ENCODE measurements around the gene SMIM12.

SMIM12 gene

DNA sequence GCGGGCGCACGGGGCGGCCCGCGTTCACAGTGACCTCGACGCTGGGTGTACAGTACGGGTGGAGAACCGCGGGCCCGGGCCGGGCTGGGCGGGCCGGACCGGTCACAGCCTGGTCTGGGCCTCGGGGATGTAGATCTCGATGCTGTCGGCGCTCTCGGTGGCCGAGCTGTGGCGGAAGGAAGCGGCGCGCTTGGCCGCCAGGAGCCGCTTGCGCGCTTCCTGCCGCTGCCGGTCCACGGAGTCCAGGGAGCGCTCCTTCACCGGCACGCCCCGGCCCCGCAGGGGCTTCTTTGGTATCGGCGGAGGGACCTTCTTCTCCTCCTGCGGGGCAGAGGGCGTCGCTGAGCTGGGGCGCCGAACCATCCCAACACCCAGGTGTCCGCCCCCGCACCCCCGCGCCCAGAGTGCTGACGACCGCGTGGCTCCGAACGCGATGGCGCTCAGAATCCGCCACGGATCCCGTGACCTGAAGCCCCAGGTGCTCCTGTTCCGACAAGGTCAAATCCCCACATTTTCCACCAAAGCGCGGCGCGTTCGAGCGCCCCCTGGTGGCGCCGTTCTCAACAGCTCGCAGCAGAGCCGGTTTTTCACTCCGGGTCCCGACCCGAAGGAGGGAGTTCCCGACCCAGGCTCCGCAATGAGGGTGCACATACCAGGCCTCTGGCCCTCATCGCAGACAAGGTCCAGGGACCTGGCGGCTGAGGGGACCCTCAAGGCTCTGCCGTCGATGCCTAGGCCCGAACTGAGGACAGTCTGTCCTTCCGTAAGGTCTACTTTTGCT, 6.6 kb upstream of the SMIM12 start:
- Histone ChIP-seq H2BK5ac (ENCODE audit: low read length) (no peak overlapping the region), H2BK15ac (ENCODE audit: low read length) (no peak overlapping the region), H3K79me1 (ENCODE audit: low read depth, low read length) (no peaks in the 10 kb centered on the region), H2AK5ac (ENCODE audit: low read depth, low read length) (peak overlapping the region; percentile 64), H2BK120ac (ENCODE audit: low read depth, low read length) (no peak overlapping the region), H3K23ac (ENCODE audit: low read depth, low read length, poor library complexity) (peak overlapping the region; percentile 70), H3K9me3 (replicated peaks in 1 of 2; ENCODE audit: control insufficient read depth in 2 of 2, insufficient read depth in 1 of 2, low read depth in 1 of 2, low read length in 2 of 2) (no peaks in the 10 kb centered on the region), H3K4me1 (ENCODE audit: control insufficient read depth in 2 of 2, insufficient read depth in 1 of 2, low read depth in 1 of 2, low read length in 2 of 2) (peaks cover 0 to 1% of the 10 kb centered on the region in 2 donors), H3K4me2 (ENCODE audit: insufficient read depth, low read length, poor library complexity, severe bottlenecking) (peak overlapping the region; percentile 96), H2BK12ac (ENCODE audit: low read length) (no peak overlapping the region), H4K91ac (ENCODE audit: low read depth, low read length, poor library complexity) (no peak overlapping the region), H3K9ac (ENCODE audit: low read depth, low read length, poor library complexity) (peak overlapping the region; percentile 66), H3K27ac (replicated peaks; ENCODE audit: low read length) (no peak overlapping the region), H3K27me3 (ENCODE audit: control insufficient read depth in 3 of 3, insufficient read depth in 3 of 3, low read depth in 1 of 3, low read length in 3 of 3) (peaks cover 0 to 30% (median 4%) of the 10 kb centered on the region in 3 experiments), H2AFZ (ENCODE audit: low read length) (peak overlapping the region; percentile 93), H4K8ac (ENCODE audit: low read depth, low read length) (peak overlapping the region; percentile 9), H3K4me3 (ENCODE audit: low read length in 2 of 2) (peak overlapping the region; percentile 39 to 83), H3K36me3 (replicated peaks in 1 of 2; ENCODE audit: control insufficient read depth in 2 of 2, insufficient read depth in 2 of 2, low read length in 2 of 2) (no peaks in the 10 kb centered on the region), H3K14ac (ENCODE audit: low read length) (peak overlapping the region; percentile 25), H3K4ac (ENCODE audit: low read length) (no peak overlapping the region), H3K18ac (ENCODE audit: low read length) (peak overlapping the region; percentile 86)
- no CpG with 5 or more reads among the region's 81 CpGs for WGBS, 2 donors (ENCODE audit: extremely low coverage in 2 of 2, insufficient read length in 2 of 2, insufficient replicate concordance in 1 of 2)
- DNase-seq (ENCODE audit: low spot score): peak; percentile 80

- Histone ChIP-seq H2AK5ac (ENCODE audit: low read depth, low read length) (peak overlapping the region; percentile 64), H4K91ac (ENCODE audit: low read depth, low read length, poor library complexity) (no peak overlapping the region), H3K79me1 (ENCODE audit: low read depth, low read length) (no peaks in the 10 kb centered on the region), H3K4ac (ENCODE audit: low read length) (peak overlapping the region; percentile 29), H3K4me2 (ENCODE audit: insufficient read depth, low read length, poor library complexity, severe bottlenecking) (peak overlapping the region; percentile 96), H3K4me3 (ENCODE audit: low read length in 2 of 2) (peak overlapping the region in 1 of 2 donors; percentile 83), H2AFZ (ENCODE audit: low read length) (peak overlapping the region; percentile 93), H3K9me3 (replicated peaks in 1 of 2; ENCODE audit: control insufficient read depth in 2 of 2, insufficient read depth in 1 of 2, low read depth in 1 of 2, low read length in 2 of 2) (no peaks in the 10 kb centered on the region), H3K27me3 (ENCODE audit: control insufficient read depth in 3 of 3, insufficient read depth in 3 of 3, low read depth in 1 of 3, low read length in 3 of 3) (peaks cover 0 to 30% (median 4%) of the 10 kb centered on the region in 3 experiments), H4K8ac (ENCODE audit: low read depth, low read length) (peak overlapping the region; percentile 9), H3K23ac (ENCODE audit: low read depth, low read length, poor library complexity) (peak overlapping the region; percentile 21), H3K27ac (replicated peaks; ENCODE audit: low read length) (no peak overlapping the region), H2BK120ac (ENCODE audit: low read depth, low read length) (no peak overlapping the region), H2BK15ac (ENCODE audit: low read length) (no peak overlapping the region), H3K36me3 (replicated peaks in 1 of 2; ENCODE audit: control insufficient read depth in 2 of 2, insufficient read depth in 2 of 2, low read length in 2 of 2) (no peaks in the 10 kb centered on the region), H3K18ac (ENCODE audit: low read length) (peak overlapping the region; percentile 86), H3K9ac (ENCODE audit: low read depth, low read length, poor library complexity) (peak overlapping the region; percentile 66), H3K14ac (ENCODE audit: low read length) (peak overlapping the region; percentile 25), H3K4me1 (ENCODE audit: control insufficient read depth in 2 of 2, insufficient read depth in 1 of 2, low read depth in 1 of 2, low read length in 2 of 2) (peaks cover 0 to 1% of the 10 kb centered on the region in 2 donors), H2BK12ac (ENCODE audit: low read length) (no peak overlapping the region), H2BK5ac (ENCODE audit: low read length) (no peak overlapping the region)
- no CpG with 5 or more reads among the region's 25 CpGs for WGBS, 2 donors (ENCODE audit: extremely low coverage in 2 of 2, insufficient read length in 2 of 2, insufficient replicate concordance in 1 of 2)
- DNase-seq (ENCODE audit: low spot score): no peak
Observed at GRCh38 chr1:34865573-34865972, 6.0 kb upstream of the SMIM12 start.

- Histone ChIP-seq H4K91ac (ENCODE audit: low read depth, low read length, poor library complexity) (no peak overlapping the region), H3K14ac (ENCODE audit: low read length) (no peak overlapping the region), H3K4me3 (ENCODE audit: low read length in 2 of 2) (no peak overlapping the region), H3K4ac (ENCODE audit: low read length) (no peak overlapping the region), H2BK120ac (ENCODE audit: low read depth, low read length) (no peak overlapping the region), H3K27ac (replicated peaks; ENCODE audit: low read length) (no peak overlapping the region), H3K4me2 (ENCODE audit: insufficient read depth, low read length, poor library complexity, severe bottlenecking) (no peak overlapping the region), H2AK5ac (ENCODE audit: low read depth, low read length) (no peak overlapping the region), H3K18ac (ENCODE audit: low read length) (no peak overlapping the region), H2BK15ac (ENCODE audit: low read length) (no peak overlapping the region), H3K9ac (ENCODE audit: low read depth, low read length, poor library complexity) (no peak overlapping the region), H2AFZ (ENCODE audit: low read length) (no peak overlapping the region), H3K23ac (ENCODE audit: low read depth, low read length, poor library complexity) (no peak overlapping the region), H3K9me3 (replicated peaks in 1 of 2; ENCODE audit: control insufficient read depth in 2 of 2, insufficient read depth in 1 of 2, low read depth in 1 of 2, low read length in 2 of 2) (no peaks in the 10 kb centered on the region), H2BK5ac (ENCODE audit: low read length) (no peak overlapping the region), H4K8ac (ENCODE audit: low read depth, low read length) (no peak overlapping the region), H3K79me1 (ENCODE audit: low read depth, low read length) (no peaks in the 10 kb centered on the region), H2BK12ac (ENCODE audit: low read length) (no peak overlapping the region), H3K27me3 (ENCODE audit: control insufficient read depth in 3 of 3, insufficient read depth in 3 of 3, low read depth in 1 of 3, low read length in 3 of 3) (peaks cover 0 to 30% (median 4%) of the 10 kb centered on the region in 3 experiments), H3K4me1 (ENCODE audit: control insufficient read depth in 2 of 2, insufficient read depth in 1 of 2, low read depth in 1 of 2, low read length in 2 of 2) (peaks cover 0 to 1% of the 10 kb centered on the region in 2 donors), H3K36me3 (replicated peaks in 1 of 2; ENCODE audit: control insufficient read depth in 2 of 2, insufficient read depth in 2 of 2, low read length in 2 of 2) (no peaks in the 10 kb centered on the region)
- no CpG with 5 or more reads among the region's 8 CpGs for WGBS, 2 donors (ENCODE audit: extremely low coverage in 2 of 2, insufficient read length in 2 of 2, insufficient replicate concordance in 1 of 2)
- DNase-seq (ENCODE audit: low spot score): no peak
Observed at GRCh38 chr1:34864759-34865158, 5.2 kb upstream of the SMIM12 start.

DNA sequence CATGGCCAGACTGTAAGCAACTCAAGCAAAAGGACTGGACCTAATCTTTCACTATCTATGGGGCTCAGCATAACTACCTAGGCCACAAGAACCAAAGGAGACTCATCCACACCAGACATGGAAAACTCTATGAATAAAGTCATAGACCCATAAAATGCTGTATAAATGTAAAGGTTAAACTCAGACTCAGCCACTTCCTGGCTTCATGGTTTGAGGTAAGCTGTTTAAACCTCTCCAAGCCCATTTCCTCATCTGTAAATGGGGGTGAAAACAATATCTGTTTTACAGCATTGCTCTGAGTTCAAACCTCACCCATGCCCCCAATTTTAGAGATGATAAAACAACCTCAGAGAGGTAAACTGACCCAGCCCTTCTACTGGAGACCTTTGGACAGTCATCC, 4.0 kb upstream of the SMIM12 start:
- Histone ChIP-seq H3K23ac (ENCODE audit: low read depth, low read length, poor library complexity) (no peak overlapping the region), H2AFZ (ENCODE audit: low read length) (no peak overlapping the region), H3K27me3 (ENCODE audit: control insufficient read depth in 3 of 3, insufficient read depth in 3 of 3, low read depth in 1 of 3, low read length in 3 of 3) (peaks cover 0 to 30% (median 4%) of the 10 kb centered on the region in 3 experiments), H2AK5ac (ENCODE audit: low read depth, low read length) (no peak overlapping the region), H3K4me1 (ENCODE audit: control insufficient read depth in 2 of 2, insufficient read depth in 1 of 2, low read depth in 1 of 2, low read length in 2 of 2) (peaks cover 3 to 6% of the 10 kb centered on the region in 2 donors), H2BK120ac (ENCODE audit: low read depth, low read length) (no peak overlapping the region), H3K36me3 (replicated peaks in 1 of 2; ENCODE audit: control insufficient read depth in 2 of 2, insufficient read depth in 2 of 2, low read length in 2 of 2) (no peaks in the 10 kb centered on the region), H2BK15ac (ENCODE audit: low read length) (no peak overlapping the region), H3K9me3 (replicated peaks in 1 of 2; ENCODE audit: control insufficient read depth in 2 of 2, insufficient read depth in 1 of 2, low read depth in 1 of 2, low read length in 2 of 2) (no peaks in the 10 kb centered on the region), H4K91ac (ENCODE audit: low read depth, low read length, poor library complexity) (no peak overlapping the region), H2BK12ac (ENCODE audit: low read length) (no peak overlapping the region), H3K79me1 (ENCODE audit: low read depth, low read length) (no peaks in the 10 kb centered on the region), H3K14ac (ENCODE audit: low read length) (no peak overlapping the region), H2BK5ac (ENCODE audit: low read length) (no peak overlapping the region), H3K4me2 (ENCODE audit: insufficient read depth, low read length, poor library complexity, severe bottlenecking) (no peak overlapping the region), H3K18ac (ENCODE audit: low read length) (no peak overlapping the region), H3K9ac (ENCODE audit: low read depth, low read length, poor library complexity) (no peak overlapping the region), H3K4me3 (ENCODE audit: low read length in 2 of 2) (no peak overlapping the region), H4K8ac (ENCODE audit: low read depth, low read length) (no peak overlapping the region), H3K4ac (ENCODE audit: low read length) (no peak overlapping the region), H3K27ac (replicated peaks; ENCODE audit: low read length) (no peak overlapping the region)
- DNase-seq (ENCODE audit: low spot score): no peak

Data from neuronal stem cell (in vitro differentiated cells).